Neural progenitor cell (in vitro differentiated cells): ENCODE results near the gene ZNF710.
"Not testable (repeated sequence)": the region's sequence is repeated elsewhere in the genome, so short reads cannot be mapped to it uniquely, and the experiment has no call there.

Experiments
- EZH2 ChIP-seq: fragments of 200-600 bp; sonication (generic); IDR thresholded peaks from 2 replicates; pipeline ENCODE4 v1.6.1; 2017; ENCODE audit warnings: antibody characterized with exemption, mild to moderate bottlenecking, moderate library complexity
- EZH2phosphoT487 ChIP-seq: fragments of 200-600 bp; sonication (generic); IDR thresholded peaks from 2 replicates; pipeline ENCODE4 v1.6.1; 2017; ENCODE audit warnings: antibody characterized with exemption
- TF ChIP-seq, protein P1 (sequence below): fragments of 200-600 bp; sonication (generic); IDR thresholded peaks from 2 replicates; pipeline ENCODE4 v1.5.1; 2017; ENCODE audit warnings: antibody characterized with exemption, mild to moderate bottlenecking

DNA sequence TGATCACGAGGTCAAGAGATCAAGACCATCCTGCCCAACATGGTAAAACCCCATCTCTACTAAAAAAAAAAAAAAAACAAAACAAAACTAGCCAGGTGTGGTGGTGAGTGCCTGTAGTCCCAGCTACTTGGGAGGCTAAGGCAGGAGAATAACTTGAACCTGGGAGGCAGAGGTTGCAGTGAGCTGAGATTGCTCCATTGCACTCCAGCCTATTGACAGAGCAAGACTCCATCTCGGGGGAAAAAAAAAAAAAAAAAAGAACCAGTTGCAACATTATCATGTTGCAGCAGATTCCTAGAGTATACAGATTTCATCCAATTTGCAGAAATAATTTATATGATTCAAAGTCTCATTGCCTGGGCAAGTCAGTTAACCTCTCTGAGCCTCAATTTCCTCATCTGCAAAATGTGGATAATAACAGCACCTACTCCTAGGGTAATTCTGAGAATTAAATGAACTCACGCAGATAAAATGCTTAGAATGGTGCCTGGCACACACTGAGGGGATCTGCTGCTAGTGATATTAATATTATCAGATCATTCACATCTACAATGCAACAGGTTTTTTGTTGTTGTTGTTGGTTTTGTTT is 108.1 kb downstream of the ZNF710 start:
- TF ChIP-seq, protein P1, sequence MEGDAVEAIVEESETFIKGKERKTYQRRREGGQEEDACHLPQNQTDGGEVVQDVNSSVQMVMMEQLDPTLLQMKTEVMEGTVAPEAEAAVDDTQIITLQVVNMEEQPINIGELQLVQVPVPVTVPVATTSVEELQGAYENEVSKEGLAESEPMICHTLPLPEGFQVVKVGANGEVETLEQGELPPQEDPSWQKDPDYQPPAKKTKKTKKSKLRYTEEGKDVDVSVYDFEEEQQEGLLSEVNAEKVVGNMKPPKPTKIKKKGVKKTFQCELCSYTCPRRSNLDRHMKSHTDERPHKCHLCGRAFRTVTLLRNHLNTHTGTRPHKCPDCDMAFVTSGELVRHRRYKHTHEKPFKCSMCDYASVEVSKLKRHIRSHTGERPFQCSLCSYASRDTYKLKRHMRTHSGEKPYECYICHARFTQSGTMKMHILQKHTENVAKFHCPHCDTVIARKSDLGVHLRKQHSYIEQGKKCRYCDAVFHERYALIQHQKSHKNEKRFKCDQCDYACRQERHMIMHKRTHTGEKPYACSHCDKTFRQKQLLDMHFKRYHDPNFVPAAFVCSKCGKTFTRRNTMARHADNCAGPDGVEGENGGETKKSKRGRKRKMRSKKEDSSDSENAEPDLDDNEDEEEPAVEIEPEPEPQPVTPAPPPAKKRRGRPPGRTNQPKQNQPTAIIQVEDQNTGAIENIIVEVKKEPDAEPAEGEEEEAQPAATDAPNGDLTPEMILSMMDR: not testable (repeated sequence)
- not testable (repeated sequence) for TF ChIP-seq EZH2phosphoT487, EZH2
